ENCODE data around the gene DEDD2.

DEDD2 gene

DNA sequence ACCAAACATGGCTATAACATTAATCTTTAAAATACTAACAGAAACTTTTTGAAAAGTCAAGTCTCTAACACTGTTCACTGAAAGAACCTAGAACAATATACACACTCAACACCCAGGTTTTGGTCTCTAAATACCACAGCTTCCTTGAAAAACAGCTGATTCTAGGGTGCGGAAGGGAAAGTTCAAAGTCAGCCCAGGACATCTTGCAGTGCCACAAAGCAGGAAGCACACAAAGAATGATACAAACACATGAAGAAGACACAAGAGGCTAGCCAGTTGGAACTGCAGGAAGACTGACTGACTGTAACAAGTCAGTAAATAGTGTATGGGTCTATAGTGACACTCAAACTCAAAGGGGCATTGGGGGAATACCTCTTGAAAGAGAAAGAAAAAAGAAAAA is 4.6 kb downstream of the DEDD2 start:
- no peak overlapping the region for H3K27ac ChIP-seq (ENCODE audit: low read length, poor library complexity, severe bottlenecking)
- no peak overlapping the region for H3K4ac ChIP-seq (ENCODE audit: low read depth in 1 of 2, low read length in 2 of 2)
- no peak overlapping the region for H3K4me3 ChIP-seq (ENCODE audit: insufficient read depth in 1 of 2, low read depth in 1 of 2, low read length in 2 of 2)
- H3K14ac ChIP-seq (ENCODE audit: low read length in 2 of 2), result no peak overlapping the region
- peaks cover 19% of the 10 kb centered on the region for H3K4me1 ChIP-seq (ENCODE audit: control insufficient read depth, insufficient read depth, low read depth, low read length)
- no peaks in the 10 kb centered on the region for H3K27me3 ChIP-seq (ENCODE audit: control insufficient read depth in 1 of 2, insufficient read depth in 1 of 2, low read length in 2 of 2)
- H3K18ac ChIP-seq (ENCODE audit: low read depth in 1 of 2, low read length in 2 of 2), result no peak overlapping the region
- no peak for DNase-seq
- no peak overlapping the region for H4K91ac ChIP-seq (ENCODE audit: low read length)
- H3K4me2 ChIP-seq (ENCODE audit: low read length, poor library complexity, severe bottlenecking), result no peak overlapping the region
- H2BK5ac ChIP-seq (ENCODE audit: low read depth, low read length, poor library complexity, severe bottlenecking), result no peak overlapping the region
- H3K79me1 ChIP-seq (replicated peaks; ENCODE audit: low read length, poor library complexity, severe bottlenecking), result peaks cover 36% of the 10 kb centered on the region
- WGBS, result 100% methylated on average over 1 of the region's 1 CpG
- no peak overlapping the region for H2BK12ac ChIP-seq (ENCODE audit: low read length in 2 of 2)
- H2AFZ ChIP-seq (ENCODE audit: low read depth, low read length), result no peak overlapping the region
- no peak overlapping the region for H2BK15ac ChIP-seq (ENCODE audit: low read depth, poor library complexity, severe bottlenecking)
- H3K9me3 ChIP-seq (ENCODE audit: control insufficient read depth, low read length), result no peaks in the 10 kb centered on the region
- H4K8ac ChIP-seq (ENCODE audit: low read length), result no peak overlapping the region
- no peak overlapping the region for H2BK120ac ChIP-seq (ENCODE audit: low read depth, low read length)
- H3K36me3 ChIP-seq (ENCODE audit: control insufficient read depth in 1 of 2, insufficient read depth in 2 of 2, low read depth in 1 of 2, low read length in 2 of 2), result peaks cover 45 to 55% of the 10 kb centered on the region in 2 experiments
- H2AK5ac ChIP-seq (ENCODE audit: low read length, severe bottlenecking), result no peak overlapping the region
- no peak overlapping the region for H3K9ac ChIP-seq (ENCODE audit: low read length)
- H3K23ac ChIP-seq (ENCODE audit: low read length in 2 of 2), result no peak overlapping the region

DNA sequence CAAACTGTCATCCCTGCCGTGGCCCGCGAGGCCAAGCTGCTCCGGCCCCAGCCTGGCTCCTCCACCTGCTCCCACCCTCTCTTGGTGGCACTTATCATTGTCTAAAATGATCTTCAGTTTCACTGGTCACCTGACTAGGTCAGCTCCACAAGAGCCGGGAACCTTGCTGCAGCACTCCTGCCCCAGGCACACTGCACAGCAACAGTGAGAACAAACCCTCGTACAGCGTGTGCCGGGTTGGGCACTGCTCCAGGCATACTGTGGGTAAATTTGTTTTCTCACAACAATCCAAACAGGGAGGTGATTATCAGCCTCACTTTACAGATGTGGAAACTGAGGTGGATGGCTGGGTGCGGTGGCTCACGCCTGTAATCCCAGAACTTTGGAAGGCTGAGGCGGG is 8.9 kb downstream of the DEDD2 start:
- Histone ChIP-seq H3K4me2 (ENCODE audit: low read length, poor library complexity, severe bottlenecking) (no peak overlapping the region), H3K9me3 (ENCODE audit: control insufficient read depth, low read length) (no peaks in the 10 kb centered on the region), H2AFZ (ENCODE audit: low read depth, low read length) (no peak overlapping the region), H2BK5ac (ENCODE audit: low read depth, low read length, poor library complexity, severe bottlenecking) (no peak overlapping the region), H4K91ac (ENCODE audit: low read length) (peak overlapping the region; percentile 82), H4K8ac (ENCODE audit: low read length) (no peak overlapping the region), H3K4ac (ENCODE audit: low read depth in 1 of 2, low read length in 2 of 2) (peak overlapping the region in 1 of 2 experiments; percentile 77), H3K14ac (ENCODE audit: low read length in 2 of 2) (no peak overlapping the region), H3K9ac (ENCODE audit: low read length) (no peak overlapping the region), H3K36me3 (ENCODE audit: control insufficient read depth in 1 of 2, insufficient read depth in 2 of 2, low read depth in 1 of 2, low read length in 2 of 2) (peaks cover 70 to 71% of the 10 kb centered on the region in 2 experiments), H3K18ac (ENCODE audit: low read depth in 1 of 2, low read length in 2 of 2) (no peak overlapping the region), H2BK15ac (ENCODE audit: low read depth, poor library complexity, severe bottlenecking) (peak overlapping the region; percentile 65), H2BK120ac (ENCODE audit: low read depth, low read length) (peak overlapping the region; percentile 2), H3K27me3 (ENCODE audit: control insufficient read depth in 1 of 2, insufficient read depth in 1 of 2, low read length in 2 of 2) (no peaks in the 10 kb centered on the region), H3K27ac (ENCODE audit: low read length, poor library complexity, severe bottlenecking) (no peak overlapping the region), H3K79me1 (replicated peaks; ENCODE audit: low read length, poor library complexity, severe bottlenecking) (peaks cover 43% of the 10 kb centered on the region), H2AK5ac (ENCODE audit: low read length, severe bottlenecking) (no peak overlapping the region), H3K4me3 (ENCODE audit: insufficient read depth in 1 of 2, low read depth in 1 of 2, low read length in 2 of 2) (no peak overlapping the region), H3K23ac (ENCODE audit: low read length in 2 of 2) (no peak overlapping the region), H3K4me1 (ENCODE audit: control insufficient read depth, insufficient read depth, low read depth, low read length) (peaks cover 19% of the 10 kb centered on the region), H2BK12ac (ENCODE audit: low read length in 2 of 2) (peak overlapping the region; percentile 21 to 22)
- WGBS, result 99% methylated on average over 11 of the region's 11 CpGs
- no peak for DNase-seq

DNA sequence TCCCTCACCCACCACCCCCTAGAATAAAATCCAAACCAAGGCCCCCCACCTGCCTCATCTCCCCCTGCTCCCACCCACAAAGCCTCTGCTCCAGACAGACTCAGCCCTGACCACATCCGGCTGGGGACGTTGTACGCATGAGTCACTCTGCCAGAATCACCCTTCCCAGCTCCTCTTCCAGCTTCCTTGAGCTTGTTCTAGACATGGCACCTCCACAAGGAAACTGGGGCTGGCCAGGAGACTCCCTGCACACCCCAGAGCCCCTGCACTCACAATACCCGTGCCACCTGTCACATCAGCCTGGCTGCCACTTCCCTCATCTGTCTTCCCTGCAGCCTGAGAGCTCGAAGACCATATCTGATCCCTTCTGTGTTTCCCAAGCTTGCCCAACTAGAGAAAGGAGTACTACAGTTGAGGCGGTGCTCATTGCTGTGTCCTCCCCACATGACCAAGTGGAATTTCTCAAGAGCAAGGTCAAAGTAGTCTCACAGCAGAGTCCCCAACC is 9.7 kb downstream of the DEDD2 start:
- peak; percentile 89 for DNase-seq
- Histone ChIP-seq H2AK5ac (ENCODE audit: low read length, severe bottlenecking) (no peak overlapping the region), H2AFZ (ENCODE audit: low read depth, low read length) (no peak overlapping the region), H3K36me3 (ENCODE audit: control insufficient read depth in 1 of 2, insufficient read depth in 2 of 2, low read depth in 1 of 2, low read length in 2 of 2) (peaks cover 70 to 75% of the 10 kb centered on the region in 2 experiments), H2BK15ac (ENCODE audit: low read depth, poor library complexity, severe bottlenecking) (no peak overlapping the region), H4K91ac (ENCODE audit: low read length) (no peak overlapping the region), H3K4me2 (ENCODE audit: low read length, poor library complexity, severe bottlenecking) (no peak overlapping the region), H3K9ac (ENCODE audit: low read length) (no peak overlapping the region), H2BK12ac (ENCODE audit: low read length in 2 of 2) (peak overlapping the region; percentile 51), H3K18ac (ENCODE audit: low read depth in 1 of 2, low read length in 2 of 2) (peak overlapping the region; percentile 3 to 16), H3K27ac (ENCODE audit: low read length, poor library complexity, severe bottlenecking) (peak overlapping the region; percentile 9), H3K4me3 (ENCODE audit: insufficient read depth in 1 of 2, low read depth in 1 of 2, low read length in 2 of 2) (no peak overlapping the region), H3K14ac (ENCODE audit: low read length in 2 of 2) (no peak overlapping the region), H2BK5ac (ENCODE audit: low read depth, low read length, poor library complexity, severe bottlenecking) (no peak overlapping the region), H3K27me3 (ENCODE audit: control insufficient read depth in 1 of 2, insufficient read depth in 1 of 2, low read length in 2 of 2) (no peaks in the 10 kb centered on the region), H3K4ac (ENCODE audit: low read depth in 1 of 2, low read length in 2 of 2) (peak overlapping the region in 1 of 2 experiments; percentile 47), H3K79me1 (replicated peaks; ENCODE audit: low read length, poor library complexity, severe bottlenecking) (peaks cover 48% of the 10 kb centered on the region), H3K23ac (ENCODE audit: low read length in 2 of 2) (peak overlapping the region in 1 of 2 experiments; percentile 16), H3K9me3 (ENCODE audit: control insufficient read depth, low read length) (no peaks in the 10 kb centered on the region), H2BK120ac (ENCODE audit: low read depth, low read length) (no peak overlapping the region), H3K4me1 (ENCODE audit: control insufficient read depth, insufficient read depth, low read depth, low read length) (peaks cover 20% of the 10 kb centered on the region), H4K8ac (ENCODE audit: low read length) (peak overlapping the region; percentile 8)
- WGBS, result 47% methylated on average over 6 of the region's 6 CpGs

DNA sequence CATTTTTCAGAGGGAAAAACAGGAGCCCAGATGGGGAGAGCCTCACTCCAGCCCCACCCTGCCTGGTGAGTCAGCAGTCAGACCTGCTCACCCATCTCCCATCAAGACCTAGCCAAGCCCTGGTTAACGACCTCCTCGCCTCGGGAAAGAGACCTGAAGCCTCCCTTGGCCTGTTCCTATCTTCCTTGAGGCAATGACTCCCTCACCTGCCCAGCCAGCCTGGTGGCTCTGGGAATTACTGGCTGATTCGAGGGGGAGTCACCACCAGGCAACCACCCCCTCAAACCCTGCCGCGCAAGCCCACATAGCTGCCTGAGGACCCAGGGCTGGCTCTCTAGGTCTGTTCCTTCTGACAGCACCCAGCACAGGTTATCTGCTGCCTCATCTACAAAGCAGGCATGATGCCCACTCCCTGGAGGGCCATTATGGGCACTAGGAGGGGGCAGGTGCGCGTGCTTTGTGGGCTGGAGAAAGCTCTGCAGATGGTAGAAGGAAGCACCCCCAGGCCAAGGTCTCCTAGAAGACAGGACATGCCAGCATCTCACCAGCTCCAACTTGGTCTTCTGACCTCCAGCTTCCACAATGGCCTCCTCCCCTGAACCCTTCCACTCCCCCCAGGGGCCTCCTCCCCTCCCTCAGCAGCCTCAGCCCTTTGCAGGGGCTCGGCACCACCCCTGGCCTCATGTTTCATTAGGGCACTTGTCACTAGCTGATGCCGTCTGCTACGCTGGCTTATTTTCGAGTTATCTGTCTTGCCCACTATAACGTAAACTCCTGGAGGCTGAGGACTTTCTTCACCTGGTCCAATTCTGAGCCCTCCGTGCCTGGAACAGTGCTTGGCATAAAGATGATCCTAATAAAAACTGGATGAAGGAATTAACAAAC is 10.4 kb downstream of the DEDD2 start:
- H2BK120ac ChIP-seq (ENCODE audit: low read depth, low read length), result peak overlapping the region; percentile 19
- peaks cover 51% of the 10 kb centered on the region for H3K79me1 ChIP-seq (replicated peaks; ENCODE audit: low read length, poor library complexity, severe bottlenecking)
- H2BK5ac ChIP-seq (ENCODE audit: low read depth, low read length, poor library complexity, severe bottlenecking), result no peak overlapping the region
- peak overlapping the region; percentile 60 for H3K9ac ChIP-seq (ENCODE audit: low read length)
- H3K4ac ChIP-seq (ENCODE audit: low read depth in 1 of 2, low read length in 2 of 2), result peak overlapping the region in 1 of 2 experiments; percentile 15
- no peak overlapping the region for H3K14ac ChIP-seq (ENCODE audit: low read length in 2 of 2)
- H3K36me3 ChIP-seq (ENCODE audit: control insufficient read depth in 1 of 2, insufficient read depth in 2 of 2, low read depth in 1 of 2, low read length in 2 of 2), result peaks cover 71 to 75% of the 10 kb centered on the region in 2 experiments
- no peak overlapping the region for H2AK5ac ChIP-seq (ENCODE audit: low read length, severe bottlenecking)
- DNase-seq, result peak; percentile 26
- no peak overlapping the region for H3K4me2 ChIP-seq (ENCODE audit: low read length, poor library complexity, severe bottlenecking)
- peak overlapping the region; percentile 9 for H3K27ac ChIP-seq (ENCODE audit: low read length, poor library complexity, severe bottlenecking)
- H4K91ac ChIP-seq (ENCODE audit: low read length), result peak overlapping the region; percentile 12
- H2AFZ ChIP-seq (ENCODE audit: low read depth, low read length), result no peak overlapping the region
- H3K4me3 ChIP-seq (ENCODE audit: insufficient read depth in 1 of 2, low read depth in 1 of 2, low read length in 2 of 2), result no peak overlapping the region
- H3K27me3 ChIP-seq (ENCODE audit: control insufficient read depth in 1 of 2, insufficient read depth in 1 of 2, low read length in 2 of 2), result no peaks in the 10 kb centered on the region
- H2BK15ac ChIP-seq (ENCODE audit: low read depth, poor library complexity, severe bottlenecking), result no peak overlapping the region
- H3K9me3 ChIP-seq (ENCODE audit: control insufficient read depth, low read length), result no peaks in the 10 kb centered on the region
- 55% methylated on average over 13 of the region's 14 CpGs for WGBS
- H4K8ac ChIP-seq (ENCODE audit: low read length), result peak overlapping the region; percentile 35
- H3K18ac ChIP-seq (ENCODE audit: low read depth in 1 of 2, low read length in 2 of 2), result peak overlapping the region; percentile 34 to 41
- H3K23ac ChIP-seq (ENCODE audit: low read length in 2 of 2), result no peak overlapping the region
- peak overlapping the region; percentile 14 to 91 for H2BK12ac ChIP-seq (ENCODE audit: low read length in 2 of 2)
- H3K4me1 ChIP-seq (ENCODE audit: control insufficient read depth, insufficient read depth, low read depth, low read length), result peaks cover 20% of the 10 kb centered on the region

Data from mesenchymal stem cell (in vitro differentiated cells and primary cell).